Adrenal gland (tissue), 12 donors: ENCODE results near the gene GRIFIN. TPM values are rescaled to one million over a fixed set of nuclear protein-coding genes. Genes with fewer than 3 reads are reported as not detected.

Source experiments
- DNase-seq, 7 donors: peaks; one replicate each; pipeline ENCODE4 v3.0.0-alpha.2; 2019 to 2020
- H3K27ac ChIP-seq, 5 donors: fragments of 200-600 bp; sonication (generic) in 4 of 5; 1 replicate in 3 of 5; 2 replicates in 2 of 5; pipeline versions ENCODE4 v1.5.1 to v1.8.0; 2016 to 2020; ENCODE audit warnings: mild to moderate bottlenecking in 1 of 5
- H3K27me3 ChIP-seq: fragments of 200-600 bp; 2 replicates; pipeline ENCODE4 v1.8.0; 2021
- H3K36me3 ChIP-seq, 2 donors: fragments of 200-600 bp; replicated peaks in 1 of 2; 1 replicate in 1 of 2; 2 replicates in 1 of 2; pipeline versions ENCODE4 v1.5.1 to v1.8.0; 2018 to 2022
- H3K4me1 ChIP-seq, 2 donors: fragments of 200-600 bp; replicated peaks in 1 of 2; 1 replicate in 1 of 2; 2 replicates in 1 of 2; pipeline versions ENCODE4 v1.5.1 to v1.8.0; 2018 to 2021
- H3K4me3 ChIP-seq, 4 donors: fragments of 200-600 bp; sonication (generic) in 3 of 4; one replicate each; pipeline ENCODE4 v1.5.1; 2016 to 2018
- H3K9me3 ChIP-seq, 3 donors: fragments of 200-600 bp; sonication (generic) in 1 of 3; replicated peaks in 1 of 3; 1 replicate in 2 of 3; 2 replicates in 1 of 3; pipeline versions ENCODE4 v1.5.1 to v1.8.0; 2016 to 2021
- POLR2A ChIP-seq, 2 donors: fragments of 450-650 bp; IDR thresholded peaks; one replicate each; pipeline ENCODE4 v1.6.1; 2017; ENCODE audit warnings: antibody characterized with exemption in 2 of 2, mild to moderate bottlenecking in 2 of 2, moderate library complexity in 1 of 2
- WGBS, 4 donors: extraction: QIAGEN DNeasy Blood & Tissue Kit in 2 of 4; methylation state at CpG; one replicate each; pipeline versions ENCODE4 v1.1.5 to v1.1.7; 2013 to 2017; 5-methylcytosine and 5-hydroxymethylcytosine counted together
- intact Hi-C, 2 donors: fragments of 100-400 bp; cut with DNase I; formaldehyde crosslinking; loops; one replicate each; pipeline versions ENCODE4 v1.14.1 to v1.15.0; 2022 to 2023
- polyA plus RNA-seq, 3 donors: library from polyadenylated mRNA; stranded (reverse); fragments of 200-250 nt in 2 of 3; fragments of 350-450 nt in 1 of 3; fragmentation: Illumina TruSeq in 1 of 3; extraction: RNeasy Lipid Tissue Mini Kit (QIAGEN cat#74804) in 1 of 3; gene quantifications; one replicate each; pipeline ENCODE4 v1.2.3, GENCODE V29; 2013 to 2014
- total RNA-seq, 9 donors: library from RNA; depleted of rRNA in 4 of 9; stranded (reverse); fragments of >200 nt in 4 of 9; fragments of 120-200 nt in 1 of 9; fragmentation: NEBNext Ultra II Directional in 1 of 9; extraction: Animal tissue kit (Norgen Biotek cat#: 25700) in 1 of 9; gene quantifications; one replicate each; pipeline versions ENCODE4 v1.1.0 to v1.2.4, GENCODE V29; 2013 to 2023
- TF ChIP-seq, protein P1 (sequence below), 6 experiments: fragments of 450-650 bp in 4 of 6; fragments of 200-600 bp in 2 of 6; sonication (generic) in 1 of 6; IDR thresholded peaks; 1 replicate in 5 of 6; 2 replicates in 1 of 6; pipeline versions ENCODE4 v1.5.1 to v1.8.0; 2016 to 2021; ENCODE audit warnings: antibody characterized with exemption in 6 of 6, mild to moderate bottlenecking in 2 of 6, moderate library complexity in 1 of 6
- donor health status: healthy with polysubstance abuse.
- donor health status: Bipolar disorder and iron deficiency.
- donor health status: DM: yes; HTN: yes; CAD: no.
- donor health status: DM: no; HTN: no; CAD: no.
- donor health status: DM: no; HTN: no; CAD: no.
- donor health status: DM: yes; HTN: yes; CAD: no.

The GRIFIN gene
- total and polyA plus RNA-seq, 12 donors, result not detected

DNA sequence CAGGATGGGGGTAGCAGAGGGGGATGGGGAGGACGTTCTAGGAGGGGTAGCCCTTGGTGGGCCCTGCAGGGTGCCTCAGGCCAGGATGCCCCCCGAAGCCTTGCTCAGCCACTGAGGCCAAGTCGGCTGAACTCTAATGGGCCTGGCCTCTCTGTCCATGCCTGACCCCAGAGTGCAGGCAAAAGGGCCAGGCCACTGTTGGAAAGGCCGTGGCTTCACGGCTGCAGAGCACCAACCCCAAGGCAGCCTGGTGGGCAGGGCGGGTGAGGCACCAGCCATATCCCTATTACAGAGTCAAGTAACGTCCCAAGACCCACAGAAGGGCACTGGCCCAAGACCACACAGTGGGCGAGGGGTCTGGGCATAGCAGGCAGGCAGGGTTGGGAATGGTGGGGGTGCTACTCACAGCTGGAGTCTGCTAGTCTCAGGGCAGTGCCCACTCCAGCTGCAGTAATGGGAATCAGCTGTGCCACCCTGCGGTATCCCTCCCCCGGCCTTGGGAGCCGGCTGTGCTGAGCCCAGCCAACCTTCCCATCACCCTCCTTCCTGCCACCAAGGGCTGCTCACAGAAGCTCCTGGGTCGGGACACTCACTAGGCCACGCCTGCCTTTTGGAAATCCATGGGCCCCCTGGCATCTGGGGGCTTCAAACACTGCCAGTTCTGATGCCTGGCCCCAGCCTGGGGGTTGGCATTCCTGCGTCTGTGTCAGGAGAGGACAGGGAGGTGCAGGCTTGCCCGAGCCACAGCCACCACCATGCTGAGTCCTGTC is 39.4 kb upstream of the GRIFIN start:
- H3K9me3 ChIP-seq, result no peaks in the 10 kb centered on the region
- H3K4me1 ChIP-seq, result peaks cover 17 to 27% of the 10 kb centered on the region in 2 donors
- DNase-seq, result no peak
- TF ChIP-seq, protein P1, sequence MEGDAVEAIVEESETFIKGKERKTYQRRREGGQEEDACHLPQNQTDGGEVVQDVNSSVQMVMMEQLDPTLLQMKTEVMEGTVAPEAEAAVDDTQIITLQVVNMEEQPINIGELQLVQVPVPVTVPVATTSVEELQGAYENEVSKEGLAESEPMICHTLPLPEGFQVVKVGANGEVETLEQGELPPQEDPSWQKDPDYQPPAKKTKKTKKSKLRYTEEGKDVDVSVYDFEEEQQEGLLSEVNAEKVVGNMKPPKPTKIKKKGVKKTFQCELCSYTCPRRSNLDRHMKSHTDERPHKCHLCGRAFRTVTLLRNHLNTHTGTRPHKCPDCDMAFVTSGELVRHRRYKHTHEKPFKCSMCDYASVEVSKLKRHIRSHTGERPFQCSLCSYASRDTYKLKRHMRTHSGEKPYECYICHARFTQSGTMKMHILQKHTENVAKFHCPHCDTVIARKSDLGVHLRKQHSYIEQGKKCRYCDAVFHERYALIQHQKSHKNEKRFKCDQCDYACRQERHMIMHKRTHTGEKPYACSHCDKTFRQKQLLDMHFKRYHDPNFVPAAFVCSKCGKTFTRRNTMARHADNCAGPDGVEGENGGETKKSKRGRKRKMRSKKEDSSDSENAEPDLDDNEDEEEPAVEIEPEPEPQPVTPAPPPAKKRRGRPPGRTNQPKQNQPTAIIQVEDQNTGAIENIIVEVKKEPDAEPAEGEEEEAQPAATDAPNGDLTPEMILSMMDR (IDR thresholded peaks at IDR 0.05), result no peak
- TF ChIP-seq POLR2A (IDR thresholded peaks at IDR 0.05), result no peak
- no peak overlapping the region for H3K27ac ChIP-seq
- WGBS, 4 donors, result 84 to 100% (median 91%) methylated on average over 1 to 15 of the region's 15 CpGs
- intact Hi-C loops, result no loop called here
- H3K36me3 ChIP-seq, result no peaks in the 10 kb centered on the region
- no peak overlapping the region for H3K4me3 ChIP-seq
- no peaks in the 10 kb centered on the region for H3K27me3 ChIP-seq

DNA sequence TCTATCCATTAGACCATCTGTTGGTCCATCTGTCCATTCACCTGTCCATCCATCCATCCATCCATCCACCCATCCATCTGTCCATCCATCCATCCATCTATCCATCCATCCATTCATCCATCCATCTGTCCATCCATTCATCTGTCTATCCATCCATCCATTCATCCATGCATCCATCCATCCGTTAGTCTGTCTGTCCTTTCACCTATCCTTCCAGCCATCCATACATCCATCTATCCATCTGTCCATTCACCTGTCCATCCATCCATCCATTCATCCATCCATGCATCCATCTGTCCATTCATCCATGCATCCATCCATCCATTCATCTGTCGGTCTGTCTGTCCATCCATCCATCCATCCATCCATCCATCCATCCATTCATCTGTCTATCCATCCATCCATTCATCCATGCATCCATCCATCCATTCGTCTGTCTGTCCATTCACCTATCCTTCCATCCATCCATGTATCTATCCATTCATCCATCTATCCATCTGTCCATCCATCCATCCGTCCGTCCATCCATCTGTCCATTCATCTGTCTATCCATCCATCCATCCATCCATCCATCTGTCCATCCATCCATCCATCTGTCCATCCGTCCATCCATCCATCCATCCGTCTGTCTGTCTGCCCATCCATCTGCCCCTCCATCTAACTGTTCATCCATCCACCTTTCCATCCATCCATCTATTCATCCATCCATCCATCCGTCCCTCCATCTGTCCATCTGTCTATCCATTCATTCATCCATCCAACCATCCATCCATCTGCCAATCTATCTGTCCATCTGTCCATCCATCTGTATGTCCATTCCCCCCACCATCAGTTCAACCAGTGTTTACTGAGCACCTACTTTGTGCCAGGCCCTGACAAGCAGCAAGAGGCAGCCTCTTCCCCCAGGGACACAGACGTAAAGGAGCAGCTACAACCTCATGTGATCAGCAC is 38.5 kb upstream of the GRIFIN start:
- no peaks in the 10 kb centered on the region for H3K9me3 ChIP-seq
- H3K4me3 ChIP-seq, result no peak overlapping the region
- no peaks in the 10 kb centered on the region for H3K27me3 ChIP-seq
- intact Hi-C loops, result no loop called here
- H3K36me3 ChIP-seq, result no peaks in the 10 kb centered on the region
- WGBS, 4 donors, result 78 to 86% (median 80%) methylated on average over 9 of the region's 9 CpGs
- H3K27ac ChIP-seq, result no peak overlapping the region
- TF ChIP-seq POLR2A (IDR thresholded peaks at IDR 0.05), result no peak
- TF ChIP-seq, protein P1 (IDR thresholded peaks at IDR 0.05), result no peak
- peaks cover 10 to 25% of the 10 kb centered on the region in 2 donors for H3K4me1 ChIP-seq
- DNase-seq, result no peak

DNA sequence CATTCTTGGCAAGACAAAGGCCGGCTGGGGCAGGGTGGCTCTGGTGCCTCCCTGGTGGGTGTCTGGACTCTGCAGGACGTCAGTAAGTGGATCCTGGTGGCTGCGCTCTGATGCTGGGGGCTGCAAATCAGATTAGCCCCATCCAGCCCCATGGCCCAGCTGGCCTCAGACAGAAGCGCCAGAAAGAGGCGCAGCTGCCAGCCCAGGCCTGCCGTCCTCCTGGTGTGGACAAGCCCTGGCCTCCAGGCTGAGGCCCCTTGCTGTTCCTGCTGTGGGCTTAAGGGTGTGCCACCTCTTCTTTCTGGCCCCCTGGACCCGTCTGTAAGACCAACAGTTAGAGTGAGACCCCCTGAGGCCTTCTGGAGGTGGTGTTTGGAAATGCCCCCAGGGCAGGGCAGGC is 37.5 kb upstream of the GRIFIN start:
- intact Hi-C loops, result no loop called here
- H3K4me3 ChIP-seq, result no peak overlapping the region
- H3K27me3 ChIP-seq, result no peaks in the 10 kb centered on the region
- H3K36me3 ChIP-seq, result no peaks in the 10 kb centered on the region
- no peak overlapping the region for H3K27ac ChIP-seq
- TF ChIP-seq, protein P1 (IDR thresholded peaks at IDR 0.05), result no peak
- no peak for TF ChIP-seq POLR2A (IDR thresholded peaks at IDR 0.05)
- no peaks in the 10 kb centered on the region for H3K9me3 ChIP-seq
- 75 to 96% (median 88%) methylated on average over 2 to 7 of the region's 7 CpGs for WGBS, 4 donors
- peaks cover 4 to 21% of the 10 kb centered on the region in 2 donors for H3K4me1 ChIP-seq
- DNase-seq, result no peak

DNA sequence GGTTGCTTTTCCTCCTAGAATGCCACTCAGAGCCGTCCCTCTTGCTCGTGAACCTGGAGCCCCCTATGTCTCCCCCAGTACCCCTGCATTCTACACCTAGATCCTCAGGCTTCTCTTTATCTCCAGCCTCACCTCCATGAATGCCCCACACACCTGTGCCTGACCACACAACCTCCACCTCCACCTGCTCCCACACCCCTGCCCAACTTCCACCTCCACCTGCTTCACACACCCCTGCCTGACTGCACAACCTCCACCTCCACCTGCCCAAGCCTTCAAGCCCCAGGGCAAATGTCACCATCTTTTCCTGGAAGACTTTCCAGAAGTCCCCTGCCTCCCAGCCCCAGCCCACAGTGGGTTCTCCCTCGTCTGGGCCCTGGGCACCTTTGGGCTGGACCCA is 36.5 kb upstream of the GRIFIN start:
- intact Hi-C loops, result no loop called here
- DNase-seq, result no peak
- TF ChIP-seq, protein P1 (IDR thresholded peaks at IDR 0.05), result no peak
- TF ChIP-seq POLR2A (IDR thresholded peaks at IDR 0.05), result no peak
- Histone ChIP-seq H3K9me3 (no peaks in the 10 kb centered on the region), H3K4me1 (peaks cover 0 to 25% of the 10 kb centered on the region in 2 donors), H3K36me3 (no peaks in the 10 kb centered on the region), H3K4me3 (no peak overlapping the region), H3K27ac (no peak overlapping the region), H3K27me3 (no peaks in the 10 kb centered on the region)
- 74 to 89% (median 84%) methylated on average over 3 of the region's 3 CpGs for WGBS, 4 donors
